RWPE1 (cell line): ENCODE results near the gene PHLPP1.
A peak's percentile ranks its signal among the peaks of the same experiment; 100 is the strongest.

Experiments used
- CTCF ChIA-PET: fragments of 350-600 bp; sonication (Branson Sonifier 250); formaldehyde crosslinking; extraction: SDS; loops from one replicate; lab custom pipeline; 2021; lab: Yijun Ruan, JAX
- POLR2A ChIA-PET: fragments of 400-600 bp; formaldehyde crosslinking; extraction: SDS; loops from one replicate; lab custom pipeline; 2020; ENCODE audit warnings: antibody characterized with exemption; ENCODE audit not compliant: low non-redundant PET; lab: Yijun Ruan, JAX
- DNase-seq: peaks from one replicate; pipeline ENCODE4 v3.0.0; 2012; ENCODE audit warnings: low spot score
- H3K27ac ChIP-seq: fragments of 450-650 bp; 2 replicates; pipeline ENCODE4 v1.5.1; 2017
- TF ChIP-seq, protein P1 (sequence below): fragments of 450-650 bp; conservative IDR thresholded peaks from 2 replicates; pipeline ENCODE4 v1.5.1; 2017; ENCODE audit warnings: low read depth, mild to moderate bottlenecking

PHLPP1 gene

DNA sequence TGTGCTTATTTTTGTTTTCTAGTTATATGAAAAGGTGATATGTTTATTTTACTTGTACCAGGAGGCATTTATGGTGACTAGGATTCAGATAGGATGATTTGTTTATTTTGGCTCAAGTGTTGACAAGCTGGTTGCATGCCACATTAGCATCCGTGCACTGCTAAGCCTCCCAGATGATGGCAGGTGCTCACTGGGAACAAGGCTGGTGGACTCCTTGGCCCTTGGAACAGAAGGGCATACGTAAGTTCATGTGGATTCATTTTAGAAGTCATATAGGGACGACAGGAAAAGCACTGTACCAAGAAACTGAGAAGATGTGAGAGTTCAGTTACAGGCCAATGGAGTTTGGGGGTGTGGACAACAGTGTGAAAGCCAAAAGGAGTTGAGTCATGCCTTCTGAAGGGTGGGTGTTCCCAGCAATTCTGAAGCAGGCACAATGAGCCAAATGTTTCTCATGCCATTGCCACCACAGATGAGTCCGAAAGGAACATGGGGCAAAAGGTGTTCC, 166.2 kb downstream of the PHLPP1 start:
- peak; percentile 75 for DNase-seq
- POLR2A ChIA-PET = no interaction called here
- TF ChIP-seq, protein P1, sequence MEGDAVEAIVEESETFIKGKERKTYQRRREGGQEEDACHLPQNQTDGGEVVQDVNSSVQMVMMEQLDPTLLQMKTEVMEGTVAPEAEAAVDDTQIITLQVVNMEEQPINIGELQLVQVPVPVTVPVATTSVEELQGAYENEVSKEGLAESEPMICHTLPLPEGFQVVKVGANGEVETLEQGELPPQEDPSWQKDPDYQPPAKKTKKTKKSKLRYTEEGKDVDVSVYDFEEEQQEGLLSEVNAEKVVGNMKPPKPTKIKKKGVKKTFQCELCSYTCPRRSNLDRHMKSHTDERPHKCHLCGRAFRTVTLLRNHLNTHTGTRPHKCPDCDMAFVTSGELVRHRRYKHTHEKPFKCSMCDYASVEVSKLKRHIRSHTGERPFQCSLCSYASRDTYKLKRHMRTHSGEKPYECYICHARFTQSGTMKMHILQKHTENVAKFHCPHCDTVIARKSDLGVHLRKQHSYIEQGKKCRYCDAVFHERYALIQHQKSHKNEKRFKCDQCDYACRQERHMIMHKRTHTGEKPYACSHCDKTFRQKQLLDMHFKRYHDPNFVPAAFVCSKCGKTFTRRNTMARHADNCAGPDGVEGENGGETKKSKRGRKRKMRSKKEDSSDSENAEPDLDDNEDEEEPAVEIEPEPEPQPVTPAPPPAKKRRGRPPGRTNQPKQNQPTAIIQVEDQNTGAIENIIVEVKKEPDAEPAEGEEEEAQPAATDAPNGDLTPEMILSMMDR = no peak
- CTCF ChIA-PET = interaction anchor here (0.6 kb wide), 1 partner anchor 201 kb away, joined by 3 read pairs; no protein-coding TSS in a partner anchor
- peak overlapping the region; percentile 75 for H3K27ac ChIP-seq

DNA sequence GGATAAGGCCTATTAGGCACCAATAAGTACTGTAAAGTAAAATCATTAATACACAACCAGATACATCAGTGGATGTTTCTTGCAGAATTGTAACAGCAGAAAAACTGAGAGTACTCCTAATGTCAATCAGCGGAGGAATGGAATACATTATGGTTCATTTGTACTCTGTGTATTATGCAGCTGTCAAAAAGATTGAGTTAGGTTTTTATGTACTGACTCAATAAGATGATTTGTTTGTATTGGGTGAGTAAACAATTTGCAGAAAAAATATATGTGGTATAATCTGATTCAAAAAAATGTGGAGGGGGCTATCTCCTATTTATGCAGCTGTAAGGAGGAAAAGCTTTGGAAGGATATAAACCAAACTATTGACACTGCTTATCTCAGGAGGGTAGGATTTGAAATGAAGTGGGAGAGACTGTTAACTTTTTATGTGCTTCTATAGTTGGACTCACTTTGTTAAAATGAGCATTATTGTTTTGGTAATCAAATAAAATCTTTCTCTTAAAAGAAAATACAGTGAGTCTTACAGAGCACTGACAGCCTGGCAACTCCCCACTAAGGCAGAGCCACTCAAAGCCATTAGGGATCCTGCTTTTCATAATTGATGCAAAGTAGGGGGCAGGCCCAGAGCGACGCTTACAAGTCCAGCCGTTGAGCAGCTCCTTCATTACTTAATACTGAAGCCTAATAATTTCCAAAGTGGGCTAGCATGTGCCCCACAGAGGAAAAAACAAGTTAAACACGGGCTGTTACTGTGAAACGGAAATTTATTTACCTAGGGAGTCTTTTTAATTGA, 168.8 kb downstream of the PHLPP1 start:
- TF ChIP-seq, protein P1 = no peak
- no peak for DNase-seq
- no peak overlapping the region for H3K27ac ChIP-seq
- CTCF ChIA-PET = interaction anchor here (0.5 kb wide), 1 partner anchor 486 kb away, joined by 3 read pairs; no protein-coding TSS in a partner anchor
- POLR2A ChIA-PET = no interaction called here

DNA sequence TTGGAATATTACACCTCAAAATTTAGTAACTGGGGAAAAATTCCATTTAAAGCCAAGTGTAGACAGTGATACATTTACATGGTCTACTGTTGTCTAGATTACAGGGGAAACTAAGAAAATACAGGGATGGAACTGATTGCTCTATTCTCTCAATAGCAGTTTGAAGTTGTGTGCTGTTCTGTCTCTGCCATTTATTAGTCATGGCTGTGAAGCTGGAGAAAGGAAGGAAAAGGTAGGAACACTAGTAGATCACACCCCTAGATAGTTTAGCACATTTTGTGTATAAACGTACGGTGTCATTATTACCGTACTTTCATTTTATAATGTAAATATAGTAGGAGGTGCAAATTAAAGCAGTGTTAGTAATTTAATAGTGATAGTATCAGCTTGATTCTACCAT, 170.5 kb downstream of the PHLPP1 start:
- ChIA-PET POLR2A (no interaction called here), CTCF (no interaction called here)
- H3K27ac ChIP-seq = no peak overlapping the region
- no peak for DNase-seq
- TF ChIP-seq, protein P1 = no peak

DNA sequence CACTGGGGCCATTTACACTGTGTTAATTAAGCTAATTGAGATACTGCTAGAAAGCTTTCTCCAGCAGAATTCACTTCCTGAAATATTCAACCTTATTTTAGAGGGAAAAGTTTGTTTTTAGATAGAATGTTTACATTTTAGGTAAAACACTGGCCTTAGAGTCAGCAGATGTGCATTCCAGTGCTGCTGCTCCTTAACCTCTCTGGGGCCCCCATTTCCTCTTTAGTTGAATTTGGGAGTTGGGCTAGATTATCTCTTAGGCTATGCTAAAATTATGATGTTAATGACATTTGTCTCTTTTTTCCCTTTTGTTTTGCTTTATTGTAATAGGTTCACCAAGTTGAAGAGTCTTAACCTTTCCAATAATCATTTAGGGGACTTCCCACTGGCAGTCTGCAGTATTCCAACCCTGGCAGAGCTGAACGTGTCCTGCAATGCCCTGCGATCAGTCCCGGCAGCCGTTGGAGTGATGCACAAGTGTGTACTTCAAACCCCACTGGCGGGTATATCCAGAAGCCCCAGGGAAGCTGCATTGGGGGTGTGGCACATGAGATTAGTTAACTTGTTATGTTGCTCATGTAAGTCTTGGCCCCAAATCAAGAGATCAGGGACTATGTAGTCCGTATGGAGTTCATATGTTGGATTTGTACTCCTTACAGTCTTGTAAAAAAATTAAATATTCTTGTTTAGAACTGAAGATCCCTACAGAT, 179.5 kb downstream of the PHLPP1 start:
- POLR2A ChIA-PET = no interaction called here
- DNase-seq = no peak
- TF ChIP-seq, protein P1 = no peak
- CTCF ChIA-PET = no interaction called here
- no peak overlapping the region for H3K27ac ChIP-seq

DNA sequence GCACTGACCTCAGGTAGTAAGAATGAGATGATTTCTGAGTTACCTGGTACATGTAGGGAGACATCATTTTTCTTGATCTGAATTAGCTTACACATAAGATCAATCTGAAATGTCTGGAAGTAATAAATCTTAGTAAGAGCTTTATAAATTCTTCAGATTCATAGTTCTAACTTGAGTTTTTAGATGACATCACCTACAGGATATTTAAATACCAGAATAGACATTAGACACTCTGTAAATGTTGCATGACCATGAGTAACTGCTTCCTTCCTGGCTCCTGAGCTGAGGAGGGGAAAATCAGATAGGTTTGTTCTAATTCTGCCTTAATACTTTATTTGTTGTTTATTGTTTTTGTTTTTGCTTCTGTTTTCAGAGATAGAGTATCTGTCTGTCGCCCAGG, 181.8 kb downstream of the PHLPP1 start:
- peak; percentile 55 for DNase-seq
- POLR2A ChIA-PET = no interaction called here
- CTCF ChIA-PET = interaction anchor here (0.6 kb wide), 1 partner anchor 20 kb away, joined by 3 read pairs; no protein-coding TSS in a partner anchor
- TF ChIP-seq, protein P1 = no peak
- H3K27ac ChIP-seq = no peak overlapping the region; the same call in 1 of the 2 replicates

DNA sequence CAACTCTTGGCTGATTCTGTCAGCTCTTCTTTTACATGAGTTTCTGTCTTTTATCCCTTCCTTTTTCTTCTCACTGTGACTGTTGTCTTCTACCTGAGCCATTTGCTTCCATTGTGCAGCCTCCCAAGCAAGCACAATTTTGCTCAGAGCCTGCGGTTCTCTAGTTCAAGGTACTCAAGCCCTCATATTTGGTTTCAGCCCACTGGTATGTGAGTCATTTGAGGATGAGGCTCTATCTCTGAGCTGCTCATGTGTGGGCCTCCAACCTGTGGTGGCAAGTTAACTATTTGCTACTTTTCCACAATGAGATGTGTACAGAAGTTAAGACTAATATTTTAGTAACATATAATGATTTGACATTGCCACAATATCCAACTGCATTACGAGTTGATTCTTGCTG, 183.0 kb downstream of the PHLPP1 start:
- no peak overlapping the region for H3K27ac ChIP-seq
- ChIA-PET CTCF (no interaction called here), POLR2A (no interaction called here)
- TF ChIP-seq, protein P1 = no peak
- DNase-seq = no peak
